Fibroblast of lung (primary cell): ENCODE measurements around the gene DNAI2.
"Not testable (repeated sequence)": the region's sequence is repeated elsewhere in the genome, so short reads cannot be mapped to it uniquely, and the experiment has no call there.

Experiments
- CTCF ChIP-seq, 2 donors: IDR thresholded peaks in 1 of 2; conservative IDR thresholded peaks in 1 of 2; 1 replicate in 1 of 2; 2 replicates in 1 of 2; pipeline ENCODE4 v1.5.1; 2011 to 2012; ENCODE audit warnings: low read length in 2 of 2, control low read depth in 1 of 2, inconsistent platforms in 1 of 2, low read depth in 1 of 2, mild to moderate bottlenecking in 1 of 2
- EZH2 ChIP-seq: IDR thresholded peaks from 2 replicates; pipeline ENCODE4 v1.5.1; 2012; ENCODE audit warnings: low read length, control low read depth, mild to moderate bottlenecking; ENCODE audit errors: missing control alignments

GRCh38 chr17:74282274-74282586 lies 8.2 kb downstream of the DNAI2 start:
- TF ChIP-seq CTCF (conservative IDR thresholded peaks at IDR 0.05 in 1 of 2, IDR thresholded peaks at IDR 0.05 in 1 of 2; ENCODE audit: low read depth in 1 of 2, low read length in 2 of 2); EZH2: not testable (repeated sequence)
